Fibroblast of upper back skin (primary cell): ENCODE measurements around the gene PPP1R3C.

Experiments used
- DNase-seq: peaks from one replicate; pipeline ENCODE4 v3.0.0-alpha.2; 2013

PPP1R3C gene

DNA sequence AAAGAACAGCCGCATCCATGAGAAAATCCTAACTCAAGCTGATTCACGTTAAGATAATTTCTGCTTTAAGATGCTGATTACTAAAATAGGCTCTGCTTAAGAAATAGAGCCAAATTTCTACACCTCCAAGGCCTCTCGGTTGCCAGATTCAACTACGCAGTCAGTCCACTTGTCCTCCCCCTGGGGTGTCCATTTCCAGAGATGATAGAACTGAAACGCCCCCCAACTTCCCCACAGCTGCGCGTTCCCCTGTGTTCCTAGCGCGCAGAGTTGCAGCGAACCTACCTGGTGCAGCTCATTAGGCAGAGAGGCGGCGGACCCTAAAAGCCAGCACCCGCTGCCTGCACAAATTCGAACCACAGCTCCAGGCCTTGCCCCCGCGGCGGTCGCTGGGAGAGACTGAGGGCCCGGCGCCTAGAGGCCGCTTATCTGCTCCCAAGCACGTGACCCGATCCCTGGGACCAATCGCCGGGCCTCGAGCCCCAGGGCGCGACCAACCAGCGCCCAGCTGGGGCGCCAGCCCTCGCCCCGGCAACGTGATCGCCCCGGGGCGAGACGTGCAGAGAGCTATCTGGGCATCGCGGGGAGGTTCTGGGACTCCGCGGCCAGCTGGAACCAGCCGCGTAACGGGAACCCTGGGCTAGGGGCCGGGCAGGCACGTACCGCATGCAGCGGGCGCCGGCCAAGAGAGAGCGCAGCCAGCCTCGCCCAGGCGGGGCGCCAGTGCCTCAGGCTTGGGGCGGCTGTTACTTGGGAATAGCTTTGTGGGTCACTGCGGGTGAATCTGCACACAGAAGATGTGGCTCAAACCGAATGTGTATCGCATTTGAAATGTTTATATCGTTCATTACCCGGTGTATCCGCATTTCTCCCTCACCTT lies at the start of gene PPP1R3C:
Gene PPP1R3C (minus strand): TSS at position 401 of the 880 bp plus-strand sequence. CDS start 102 bp downstream, at position 299.
- DNase-seq = peak; percentile 92

DNA sequence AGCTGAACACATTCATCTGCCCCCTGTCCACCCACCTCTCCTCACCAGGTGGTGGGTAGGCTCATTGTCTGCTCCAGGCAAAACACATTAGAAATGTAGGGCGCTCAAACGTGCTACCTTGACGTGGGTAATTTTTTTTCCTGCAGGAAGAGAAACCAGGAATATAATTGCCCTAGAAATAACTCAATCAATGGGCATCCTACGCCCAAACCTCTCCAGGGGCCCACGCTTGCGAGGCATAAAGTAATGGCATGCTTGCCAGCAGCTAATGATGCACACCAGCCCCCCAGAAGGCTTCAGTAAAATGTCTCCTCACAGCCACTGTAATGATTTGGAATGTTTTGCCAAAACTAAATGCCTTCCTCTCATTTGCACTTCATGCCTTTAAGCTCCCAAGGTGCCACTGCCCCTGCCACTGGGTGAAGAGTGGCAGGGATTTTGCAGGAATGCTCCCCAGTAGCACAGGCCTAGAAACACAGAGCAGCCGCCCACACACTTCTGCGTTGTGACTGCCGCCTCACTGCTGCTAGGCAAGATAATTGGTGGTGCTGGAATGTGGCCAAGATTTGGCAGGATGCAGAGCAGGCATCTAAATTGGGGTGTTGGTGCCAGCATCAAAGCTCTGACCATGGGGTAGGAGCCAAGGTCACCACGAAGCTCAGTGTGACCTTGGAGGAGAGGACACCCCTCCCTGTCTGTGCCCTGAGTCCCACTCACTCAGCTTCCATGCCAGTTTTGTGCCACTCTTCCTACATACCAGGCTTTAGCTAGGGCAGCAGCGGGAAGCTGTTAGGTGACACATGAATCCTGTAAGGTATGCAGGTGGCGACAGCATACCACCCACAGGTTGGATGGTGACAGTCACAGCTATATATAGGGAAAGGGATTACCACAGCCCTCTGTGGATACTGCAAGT lies 48.7 kb upstream of the PPP1R3C start:
- DNase-seq = no peak

DNA sequence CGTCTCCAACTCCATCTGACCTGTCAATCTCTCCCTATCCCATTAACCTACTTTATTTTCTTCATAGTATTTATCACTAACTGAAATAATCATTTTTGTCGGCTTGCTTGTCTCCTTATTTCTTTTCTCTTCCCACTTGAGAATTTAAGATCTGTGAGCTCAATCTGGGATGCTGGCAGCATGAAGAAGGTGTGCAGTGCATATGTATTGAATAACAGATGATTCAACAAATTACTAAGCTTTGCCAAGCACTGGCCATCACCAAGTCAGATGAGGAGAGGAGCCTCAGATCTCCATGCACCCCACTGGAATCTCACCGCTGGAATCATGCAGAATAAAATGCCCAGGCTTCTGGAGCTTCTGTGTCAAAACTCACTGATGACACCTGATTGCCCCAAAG lies 47.6 kb upstream of the PPP1R3C start:
- no peak for DNase-seq

DNA sequence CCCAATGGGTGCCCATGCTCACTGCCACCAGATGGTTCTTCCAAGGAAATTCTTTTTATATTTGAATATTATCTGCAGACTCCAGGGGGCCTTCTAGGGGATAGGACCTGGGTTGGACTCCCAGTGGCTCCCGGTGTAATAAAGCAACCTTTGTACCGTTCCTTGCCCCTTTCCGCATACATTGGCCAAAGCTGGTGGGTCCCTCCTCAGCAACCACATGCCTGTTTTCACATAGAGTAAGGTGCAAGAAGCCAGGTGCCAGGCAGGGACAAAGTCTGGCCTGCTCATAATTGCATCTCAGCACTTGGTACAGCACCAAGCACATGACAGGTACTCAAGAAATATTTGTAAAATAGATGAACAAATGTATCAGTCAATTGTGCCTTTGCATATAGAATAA lies 46.4 kb upstream of the PPP1R3C start:
- no peak for DNase-seq

DNA sequence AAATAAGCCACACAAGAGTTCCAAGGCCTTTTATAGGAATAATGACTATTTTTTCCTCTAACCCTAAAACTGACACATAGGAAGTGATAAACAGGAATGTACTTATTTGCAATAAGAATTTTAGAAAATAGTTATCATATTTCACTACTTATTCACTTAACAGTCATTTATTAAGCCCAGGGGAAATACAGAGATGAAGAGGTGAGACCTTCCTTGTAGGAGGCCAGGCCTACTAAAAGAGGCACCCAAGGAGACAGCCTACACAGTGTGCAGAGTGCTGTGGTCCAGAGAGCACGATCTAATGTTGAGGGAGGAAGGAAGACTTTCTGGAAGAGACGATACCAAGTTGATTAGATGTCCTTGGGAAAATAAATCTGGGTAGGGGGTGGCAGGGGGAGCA lies 45.0 kb upstream of the PPP1R3C start:
- DNase-seq = no peak

DNA sequence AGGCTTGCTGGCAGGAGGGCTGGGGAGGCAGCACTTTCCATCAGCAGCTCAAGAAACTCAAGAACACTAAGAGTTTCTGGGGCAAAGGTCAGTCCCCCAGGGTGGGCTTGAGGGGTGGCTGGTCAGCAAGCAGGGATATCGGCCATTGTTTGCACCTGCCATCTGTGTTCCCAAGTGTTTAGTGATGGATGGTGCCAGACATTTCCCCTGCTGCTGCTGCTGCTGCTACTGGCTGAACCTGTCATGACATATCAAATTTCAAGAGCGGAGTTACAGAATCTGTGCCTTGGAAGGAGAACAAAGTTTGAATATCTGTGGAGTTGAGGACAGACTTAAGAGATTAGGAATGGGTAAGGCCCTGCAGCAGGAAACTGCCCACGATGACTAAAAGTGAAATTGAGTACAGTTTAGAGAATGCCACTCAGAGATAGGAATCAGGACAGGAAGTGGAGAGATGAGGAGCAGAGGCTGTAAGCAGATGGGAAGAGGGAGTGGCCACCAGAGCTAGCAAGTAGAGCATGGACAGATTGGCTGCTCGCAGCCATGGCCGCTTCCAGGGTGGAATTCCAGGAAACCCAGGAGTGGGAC lies 39.2 kb upstream of the PPP1R3C start:
- peak; percentile 70 for DNase-seq

DNA sequence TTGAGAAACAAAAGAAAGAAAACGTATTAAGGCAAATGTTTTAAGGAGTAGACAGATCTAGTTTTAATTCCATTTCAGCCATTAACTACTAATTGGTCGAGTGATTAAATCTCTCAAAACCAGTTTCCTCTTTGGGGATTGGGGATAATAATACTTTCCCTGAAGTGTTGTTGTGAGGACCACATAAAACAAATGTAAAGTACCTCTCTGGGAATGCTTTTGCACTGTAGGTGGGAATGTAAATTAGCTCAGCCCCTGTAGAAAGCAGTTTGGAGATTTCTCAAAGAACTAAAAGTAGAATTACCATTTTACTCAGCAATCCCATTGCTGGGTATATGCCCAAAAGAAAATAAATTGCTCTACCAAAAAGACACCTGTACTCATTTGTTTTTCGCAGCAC lies 36.0 kb upstream of the PPP1R3C start:
- DNase-seq = no peak

DNA sequence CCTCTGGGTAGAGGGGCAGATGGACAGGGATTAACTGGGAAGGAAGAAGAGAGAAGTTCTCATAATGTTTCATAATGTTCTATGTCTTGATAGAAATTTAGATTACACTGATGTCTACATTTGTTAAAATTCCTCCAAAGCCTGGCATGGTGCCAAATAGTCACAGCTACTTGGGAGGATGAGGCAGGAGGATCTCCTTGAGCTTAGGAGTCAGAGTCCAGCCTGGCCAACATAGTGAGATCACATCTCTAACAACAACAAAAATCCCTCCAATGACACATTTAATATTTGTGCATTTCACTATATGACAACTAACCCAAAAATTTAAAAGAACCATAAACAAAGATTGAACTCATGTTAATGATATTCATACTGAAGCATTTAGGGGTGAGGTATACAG lies 33.0 kb upstream of the PPP1R3C start:
- DNase-seq = peak; percentile 42

DNA sequence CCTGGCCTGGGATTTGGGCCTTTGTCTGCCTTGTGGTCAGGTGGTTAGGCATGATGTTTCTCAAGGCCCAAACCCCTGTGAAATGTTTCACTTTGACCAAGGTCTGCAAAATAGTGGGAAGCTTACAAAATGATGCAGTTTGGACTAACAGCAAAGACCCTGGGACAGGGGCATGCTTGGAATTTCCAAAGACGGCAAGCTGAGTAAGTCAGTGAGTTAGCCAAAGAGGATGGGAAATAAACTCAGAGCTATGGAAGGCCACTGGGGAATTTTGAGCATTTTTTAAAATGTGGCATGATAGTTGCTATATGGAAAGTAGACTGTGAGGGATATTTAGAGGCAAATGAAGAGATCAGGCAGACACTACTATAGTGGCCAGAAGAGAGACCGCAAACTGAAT lies 31.6 kb upstream of the PPP1R3C start:
- peak; percentile 46 for DNase-seq

DNA sequence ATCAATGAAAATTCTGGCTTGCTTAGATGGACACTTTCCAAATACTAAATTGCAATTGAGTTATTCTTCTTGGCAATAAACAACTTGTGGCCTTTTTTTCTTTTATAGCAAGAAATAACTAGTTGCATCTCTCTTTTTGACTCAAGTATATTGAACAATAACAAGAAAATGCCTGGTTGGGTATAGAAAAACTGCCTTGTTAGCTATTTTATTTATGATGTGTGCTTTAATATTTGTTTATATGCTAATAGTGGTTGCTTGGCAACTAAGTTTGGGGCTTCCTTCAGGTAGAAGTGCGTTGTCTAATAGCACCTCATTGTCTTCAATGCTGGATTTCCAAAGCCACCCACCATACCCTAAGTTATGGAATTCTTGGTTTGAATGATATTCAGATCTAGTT lies 30.1 kb upstream of the PPP1R3C start:
- no peak for DNase-seq

DNA sequence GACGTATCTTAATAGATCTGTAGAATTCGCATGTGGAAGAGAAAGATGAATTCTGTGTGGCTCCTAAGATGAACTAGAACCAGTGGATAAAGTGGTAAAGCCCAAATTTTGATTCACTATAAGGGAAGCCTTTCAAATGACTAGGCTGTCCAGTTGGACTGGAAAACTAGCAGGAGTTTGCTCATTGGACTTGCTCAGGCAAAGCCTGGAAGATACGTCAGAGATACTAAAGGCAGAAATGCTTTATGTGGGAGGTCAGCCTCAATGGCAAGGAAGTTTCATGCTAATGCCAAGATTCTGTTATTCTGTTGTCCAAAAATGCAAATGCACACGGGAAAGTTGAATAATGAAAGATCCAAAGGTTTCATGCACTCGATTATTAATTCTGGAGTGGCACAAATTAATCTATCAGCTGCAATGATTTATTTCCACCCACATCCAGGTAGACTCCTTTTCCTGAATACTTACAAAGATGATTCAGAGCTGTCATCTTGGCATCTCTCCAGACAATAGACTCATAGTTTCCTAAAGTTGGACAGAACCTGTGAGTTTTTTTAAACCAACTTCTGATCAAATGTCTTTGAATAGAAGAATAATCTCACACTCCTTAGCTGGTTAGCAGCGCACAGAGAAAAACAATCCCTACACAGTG lies 20.5 kb upstream of the PPP1R3C start:
- DNase-seq = peak; percentile 83

DNA sequence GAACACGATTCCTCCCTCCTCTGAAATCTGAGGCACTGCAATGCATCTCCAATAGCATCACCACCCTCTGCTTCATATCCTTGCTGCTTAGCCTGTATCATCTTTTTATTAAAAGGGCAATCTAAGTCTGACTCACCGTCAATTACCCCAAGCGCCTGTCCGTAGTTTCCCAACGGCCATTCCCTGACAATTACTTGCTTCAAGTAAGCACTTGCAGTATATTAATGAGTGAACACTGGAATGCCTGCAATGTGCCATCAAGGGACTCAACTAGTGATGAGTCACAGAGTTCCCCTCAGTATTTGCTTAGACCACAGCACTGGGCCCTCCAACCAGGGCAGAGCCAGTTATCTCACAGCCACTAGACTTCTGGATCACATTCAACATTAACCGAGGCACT lies 19.5 kb upstream of the PPP1R3C start:
- DNase-seq = peak; percentile 96

DNA sequence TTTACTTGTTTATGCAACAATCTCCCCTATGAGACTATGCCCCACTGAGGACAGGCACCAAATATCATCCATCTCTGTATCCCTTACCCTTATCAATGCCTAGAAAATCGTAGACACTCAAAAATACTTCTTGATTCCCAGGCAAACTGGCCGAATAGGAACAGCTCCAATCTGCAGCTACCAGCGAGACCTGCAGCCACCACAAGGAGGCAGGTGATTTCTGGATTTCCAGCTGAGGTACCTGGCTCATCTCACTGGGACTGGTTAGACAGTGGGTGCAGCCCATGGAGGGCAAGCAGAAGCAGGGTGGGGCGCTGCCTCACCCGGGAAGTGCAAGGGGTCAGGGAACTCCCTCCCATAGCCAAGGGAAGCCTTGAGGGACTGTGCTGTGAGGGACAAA lies 10.8 kb upstream of the PPP1R3C start:
- DNase-seq = no peak

DNA sequence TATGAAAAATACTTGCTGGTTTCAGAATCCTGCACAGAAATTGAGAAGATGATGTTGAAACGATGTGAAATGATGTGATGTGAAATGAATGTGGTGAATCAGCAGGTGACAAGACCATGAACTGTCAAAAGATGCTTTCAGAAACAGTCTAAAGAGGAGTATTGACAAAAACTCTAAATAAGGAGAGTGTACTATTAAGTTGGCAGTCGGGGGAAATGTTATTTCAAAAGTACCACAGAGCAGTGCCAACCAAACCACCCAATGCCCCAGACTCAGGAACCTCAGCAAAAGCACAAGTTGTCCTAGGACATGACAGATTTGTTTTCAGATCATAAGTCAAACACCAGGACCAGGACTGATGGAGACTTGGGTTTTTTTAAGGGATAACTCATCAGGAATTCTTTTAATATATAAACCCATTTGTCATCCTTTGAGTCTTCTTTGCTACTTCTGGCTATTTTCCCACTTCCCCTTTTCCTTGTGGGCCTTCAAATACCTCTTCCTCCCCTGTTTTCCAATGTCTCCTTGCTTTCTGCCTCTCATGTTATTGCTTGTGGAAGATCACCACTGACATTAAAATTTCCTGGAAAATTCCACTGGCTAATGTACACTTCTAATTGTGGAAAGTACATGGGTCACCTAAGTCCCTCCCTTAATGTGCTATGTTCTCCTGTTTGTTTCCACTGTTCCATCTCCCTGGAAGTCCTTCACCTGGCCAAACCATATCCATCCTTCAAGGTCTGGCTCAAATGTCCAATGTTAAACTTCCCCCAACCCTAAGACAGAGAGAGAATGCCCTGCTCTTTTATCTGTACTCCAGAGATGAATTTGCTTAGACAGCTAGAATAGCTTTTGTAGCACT lies 10.2 kb upstream of the PPP1R3C start:
- DNase-seq = peak; percentile 69

DNA sequence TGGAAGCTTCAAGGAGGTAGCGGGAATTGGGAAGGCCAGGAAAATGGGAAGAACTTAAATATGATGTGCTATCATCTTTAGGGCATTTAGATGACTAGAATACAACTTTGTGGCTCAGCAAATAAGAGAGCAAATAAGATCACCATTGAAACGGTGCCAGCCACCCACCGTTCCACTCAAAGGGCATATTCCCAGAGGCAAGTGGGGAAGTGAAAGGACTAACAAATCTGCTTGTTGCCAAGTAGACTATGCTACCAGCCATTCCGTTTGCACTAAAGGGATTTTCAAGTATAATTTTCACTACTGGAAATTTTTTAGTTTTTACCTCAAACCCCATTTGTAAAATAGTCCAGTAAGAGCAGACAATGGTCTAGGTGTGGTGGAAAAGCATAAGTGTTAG lies 4.0 kb upstream of the PPP1R3C start:
- no peak for DNase-seq

DNA sequence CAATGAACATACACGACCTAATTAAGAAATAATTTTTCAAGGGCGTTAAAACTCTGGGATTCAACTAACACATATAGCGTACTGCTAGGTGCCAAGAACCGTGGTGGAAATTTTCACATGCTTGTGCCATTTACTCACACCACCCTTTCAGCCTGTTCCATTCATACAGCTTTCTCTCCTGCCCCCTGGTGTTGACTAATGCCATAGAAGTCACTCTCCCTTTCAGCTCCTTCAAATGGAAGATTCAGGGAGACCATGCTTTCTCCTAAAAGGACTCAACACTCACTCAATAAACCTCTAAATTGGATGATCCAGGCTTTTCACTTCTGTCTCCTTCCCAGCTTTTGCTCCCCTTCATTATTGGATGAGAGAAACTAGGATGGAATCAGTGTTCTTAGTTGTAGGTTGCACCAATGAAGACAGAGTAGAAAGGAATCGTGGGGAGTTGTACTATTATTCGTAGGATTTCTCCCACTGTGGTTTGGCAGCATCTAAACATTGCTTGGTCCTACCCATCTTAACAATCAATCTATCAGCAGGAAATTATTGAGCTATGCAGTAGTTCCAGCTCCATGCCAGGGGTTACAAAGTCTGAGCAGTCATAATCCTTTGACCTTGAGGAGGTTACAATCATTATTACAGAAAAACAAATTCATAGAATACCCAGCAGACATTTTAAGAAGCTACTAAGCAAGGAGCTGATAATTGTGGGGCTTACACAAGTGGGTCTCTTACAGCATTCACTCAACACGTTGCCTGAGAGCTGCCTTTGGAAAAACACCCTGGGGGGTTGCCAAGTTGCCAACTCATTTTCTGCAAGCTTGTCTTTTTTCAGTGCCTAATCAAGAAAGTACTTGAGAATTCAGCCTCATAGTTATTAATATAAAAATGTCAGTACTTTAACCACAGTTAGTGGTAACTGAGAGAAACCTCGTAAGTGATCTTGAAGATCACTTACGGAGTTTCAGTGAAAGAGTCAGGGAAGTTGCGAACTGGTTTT lies 2.8 kb upstream of the PPP1R3C start:
- DNase-seq = peak; percentile 87

DNA sequence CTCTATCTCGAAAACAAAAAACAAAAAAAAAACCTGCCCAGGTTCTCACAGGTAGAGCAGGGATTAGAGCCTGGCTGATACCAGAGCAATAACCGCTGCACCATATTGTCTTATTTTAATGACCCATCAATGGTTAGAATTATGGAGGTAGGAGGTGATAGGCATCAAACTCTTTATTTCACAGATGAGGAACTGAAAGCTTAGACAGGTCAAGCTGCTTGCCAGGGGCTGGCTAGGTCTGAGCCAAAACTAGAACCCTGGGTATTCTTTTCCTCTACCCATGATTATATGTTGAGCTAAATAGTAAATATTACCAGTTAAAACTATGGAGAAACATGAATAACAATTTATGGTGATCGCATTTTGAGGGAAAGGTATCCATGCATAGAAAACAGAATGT lies 2.0 kb upstream of the PPP1R3C start:
- DNase-seq = no peak

DNA sequence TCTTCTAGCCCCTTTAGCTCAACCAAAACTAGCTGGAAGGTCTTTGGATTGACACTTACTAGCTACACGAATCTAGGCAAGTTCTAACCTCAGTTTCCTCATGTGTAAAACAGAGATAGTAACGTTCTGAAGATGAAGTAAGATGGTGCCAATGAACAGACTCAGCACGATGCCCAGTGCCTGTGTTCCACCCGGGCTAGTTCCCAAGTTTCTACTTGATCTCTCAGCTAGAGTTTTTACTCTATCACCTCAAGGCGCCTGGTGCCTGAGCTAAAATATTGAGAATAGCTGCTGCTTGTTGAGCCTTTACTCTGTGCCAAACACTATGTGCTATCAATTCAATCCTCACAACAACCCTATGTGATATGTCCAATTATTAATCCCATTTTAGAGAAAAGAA lies 1.4 kb upstream of the PPP1R3C start:
- DNase-seq = no peak

DNA sequence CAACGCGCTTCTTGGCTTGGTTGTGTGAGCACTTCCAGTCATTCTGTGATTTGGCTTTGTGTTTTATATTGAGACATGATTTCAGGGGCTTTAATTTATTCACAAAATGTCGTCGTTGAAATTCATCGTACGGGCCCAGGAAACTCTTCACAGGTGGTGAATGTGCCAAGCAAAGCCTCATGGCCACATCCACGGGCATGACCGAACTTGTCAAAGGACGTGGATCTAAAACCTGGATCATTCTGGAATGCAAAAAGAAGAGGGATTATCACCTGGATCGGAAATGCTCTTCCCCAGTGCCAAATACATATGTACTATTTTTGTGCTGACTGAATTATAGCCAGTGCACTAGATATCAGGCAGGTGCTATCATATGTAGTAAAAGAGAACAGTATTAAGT lies 2.2 kb downstream of the PPP1R3C start:
- no peak for DNase-seq

DNA sequence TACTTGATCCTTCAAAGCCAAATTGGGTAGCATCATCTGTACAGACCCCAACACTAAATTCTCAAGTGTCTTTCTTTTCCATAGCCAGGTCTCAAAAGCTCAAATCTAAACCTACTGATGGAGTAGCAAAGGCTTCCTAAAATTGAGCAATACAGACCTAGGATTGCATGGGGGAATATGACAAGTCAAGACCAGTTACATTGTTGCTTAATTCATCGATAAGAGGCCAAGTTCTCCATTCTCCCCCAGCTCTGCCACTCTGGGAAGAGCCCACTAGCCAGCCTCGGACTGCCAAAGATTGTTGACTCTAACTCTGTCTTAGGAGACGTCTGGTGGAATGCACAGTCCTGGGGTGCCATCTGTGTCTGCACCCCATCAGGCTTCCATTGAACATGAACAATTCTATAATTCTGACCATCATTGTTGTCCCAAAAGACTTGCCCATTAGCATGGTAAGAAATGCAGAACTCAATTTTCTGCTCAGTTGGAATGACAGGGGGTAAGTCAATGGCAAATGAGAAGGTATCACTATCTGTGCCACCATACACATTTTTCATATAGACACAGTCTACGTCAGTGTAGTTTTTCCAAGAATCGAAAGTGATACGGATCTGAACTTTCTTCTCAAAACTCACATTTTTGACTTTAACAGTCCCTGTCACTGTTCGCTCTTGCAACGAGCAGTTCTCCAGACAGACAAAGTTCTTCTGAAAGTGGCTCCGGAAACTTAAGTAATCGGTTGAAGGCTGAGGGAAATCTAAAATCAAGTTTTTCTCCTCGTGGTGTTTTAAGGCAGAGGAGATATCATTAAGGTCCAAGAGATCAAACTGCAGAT lies 2.9 kb downstream of the PPP1R3C start:
- DNase-seq = no peak
